GM12891 (cell line): Measurements from ENCODE around the gene DOCK11.

ENCODE experiments used
- DNase-seq: peaks from one replicate; pipeline ENCODE4 v3.0.0; 2011; ENCODE audit warnings: low spot score; ENCODE audit not compliant: insufficient read length
- FAIRE-seq: peaks from 2 replicates; lab custom pipeline; 2011; peaks lifted over from hg19 to GRCh38; lab: Jason Lieb, UNC
- PAX5 ChIP-seq: IDR thresholded peaks from 2 replicates; pipeline ENCODE4 v1.6.1; 2011; ENCODE audit warnings: low read length, moderate library complexity, mild to moderate bottlenecking; ENCODE audit not compliant: insufficient read depth, severe bottlenecking
- POLR2A ChIP-seq: IDR thresholded peaks from 2 replicates; pipeline ENCODE4 v1.6.1; 2011; ENCODE audit warnings: low read depth, low read length, control low read depth
- POLR2AphosphoS5 ChIP-seq: IDR thresholded peaks from 2 replicates; pipeline ENCODE4 v1.6.1; 2011; ENCODE audit warnings: low read depth, low read length, control low read depth
- POU2F2 ChIP-seq: IDR thresholded peaks from 2 replicates; pipeline ENCODE4 v1.6.1; 2011; ENCODE audit warnings: low read depth, mild to moderate bottlenecking, control low read depth, low read length, moderate library complexity
- SPI1 ChIP-seq: IDR thresholded peaks from 2 replicates; pipeline ENCODE4 v1.6.1; 2011; ENCODE audit warnings: low read depth, low read length, control low read depth
- TAF1 ChIP-seq: IDR thresholded peaks from 2 replicates; pipeline ENCODE4 v1.6.1; 2011; ENCODE audit warnings: low read depth, low read length, control low read depth

Gene DOCK11

GRCh38 chrX:118510111-118510510 lies 14.5 kb downstream of the DOCK11 start:
- DNase-seq (no peak), FAIRE-seq (no peak)
- TF ChIP-seq PAX5 = no peak
- TF ChIP-seq POLR2AphosphoS5 = no peak
- no peak for TF ChIP-seq SPI1
- no peak for TF ChIP-seq POU2F2
- TF ChIP-seq TAF1 = no peak
- TF ChIP-seq POLR2A = no peak

- TF ChIP-seq POLR2A (no peak), POLR2AphosphoS5 (no peak), PAX5 (no peak), POU2F2 (no peak), SPI1 (no peak)
- DNase-seq (no peak), FAIRE-seq (peak; percentile 38)
These were observed 17.7 kb downstream of the DOCK11 start for GRCh38 chrX:118513120-118513898.

- peak; percentile 82 for FAIRE-seq
These were observed 24.0 kb downstream of the DOCK11 start for GRCh38 chrX:118519411-118520215.

GRCh38 chrX:118520216-118521206 lies 24.9 kb downstream of the DOCK11 start:
- TF ChIP-seq POLR2A (no peak), POLR2AphosphoS5 (no peak), POU2F2 (no peak), SPI1 (no peak), TAF1 (no peak), PAX5 (no peak)
- FAIRE-seq (peak; percentile 66), DNase-seq (no peak)

More at GRCh38 chrX:118519411-118520215, 24.0 kb downstream of the DOCK11 start:
- DNase-seq = no peak
- no peak for TF ChIP-seq POLR2AphosphoS5
- TF ChIP-seq POLR2A = no peak
- no peak for TF ChIP-seq POU2F2
- no peak for TF ChIP-seq SPI1
- no peak for TF ChIP-seq PAX5
- no peak for TF ChIP-seq TAF1

GRCh38 chrX:118521435-118521834 lies 25.8 kb downstream of the DOCK11 start:
- no peak for FAIRE-seq

GRCh38 chrX:118522230-118522926 lies 26.8 kb downstream of the DOCK11 start:
- TF ChIP-seq SPI1 (no peak), POLR2AphosphoS5 (no peak), PAX5 (no peak), TAF1 (no peak), POU2F2 (no peak), POLR2A (no peak)
- FAIRE-seq = no peak

More at GRCh38 chrX:118521435-118521834, 25.8 kb downstream of the DOCK11 start:
- no peak for DNase-seq
- no peak for TF ChIP-seq TAF1
- TF ChIP-seq PAX5 = no peak
- no peak for TF ChIP-seq SPI1
- no peak for TF ChIP-seq POU2F2
- TF ChIP-seq POLR2AphosphoS5 = no peak
- TF ChIP-seq POLR2A = no peak

GRCh38 chrX:118523920-118524319 lies 28.3 kb downstream of the DOCK11 start:
- FAIRE-seq (peak; percentile 55), DNase-seq (no peak)
- no peak for TF ChIP-seq POLR2A
- no peak for TF ChIP-seq TAF1
- TF ChIP-seq PAX5 = no peak
- TF ChIP-seq POU2F2 = no peak
- TF ChIP-seq SPI1 = no peak
- no peak for TF ChIP-seq POLR2AphosphoS5

More at GRCh38 chrX:118522230-118522926, 26.8 kb downstream of the DOCK11 start:
- DNase-seq = no peak

- DNase-seq (no peak), FAIRE-seq (no peak)
- no peak for TF ChIP-seq POLR2A
- no peak for TF ChIP-seq POLR2AphosphoS5
- no peak for TF ChIP-seq SPI1
- no peak for TF ChIP-seq TAF1
- no peak for TF ChIP-seq POU2F2
- TF ChIP-seq PAX5 = no peak
These were observed 28.7 kb downstream of the DOCK11 start for GRCh38 chrX:118524344-118524743.
